ENCODE measurements around the gene MTUS2.

The MTUS2 gene

DNA sequence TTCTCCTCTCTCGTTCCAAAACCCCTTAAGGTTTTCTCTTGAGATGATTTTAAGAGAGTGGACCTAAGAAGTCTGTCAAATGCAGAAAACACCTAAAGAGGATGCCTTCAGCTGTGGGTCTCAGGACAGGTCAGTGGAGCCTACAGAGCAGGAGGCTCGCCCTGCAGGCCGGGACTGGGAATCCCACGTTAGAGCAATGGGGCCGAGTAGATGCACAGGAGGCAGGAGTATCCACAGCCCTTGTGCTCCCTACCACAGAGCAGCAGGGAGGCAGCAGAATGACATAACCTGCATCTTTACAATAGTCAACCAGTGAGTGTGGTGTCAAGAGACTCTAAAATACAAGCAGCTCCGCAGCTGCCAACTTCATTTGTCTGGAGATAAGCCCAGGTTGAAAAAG lies 229.4 kb downstream of the MTUS2 start:
- no CpG with 5 or more reads among the region's 6 CpGs for WGBS (ENCODE audit: insufficient coverage, insufficient read length)
- no peaks in the 10 kb centered on the region for H3K4me1 ChIP-seq (ENCODE audit: control insufficient read depth, insufficient read depth, low read length)
- DNase-seq (ENCODE audit: low read depth, low spot score): no peak
- H3K9me3 ChIP-seq (ENCODE audit: control insufficient read depth, insufficient read depth, low read length): peaks cover 9% of the 10 kb centered on the region
- H3K36me3 ChIP-seq (ENCODE audit: control insufficient read depth, insufficient read depth, low read length): no peaks in the 10 kb centered on the region
- H3K27ac ChIP-seq (ENCODE audit: low read length): no peak overlapping the region
- no peak overlapping the region for H3K4me3 ChIP-seq (ENCODE audit: low read length)
- H3K27me3 ChIP-seq (ENCODE audit: control insufficient read depth, insufficient read depth, low read length): no peaks in the 10 kb centered on the region

GRCh38 chr13:29050719-29051118 lies 230.6 kb downstream of the MTUS2 start:
- no peak for DNase-seq (ENCODE audit: low read depth, low spot score)

GRCh38 chr13:29059800-29060199 lies 239.7 kb downstream of the MTUS2 start:
- Histone ChIP-seq H3K36me3 (ENCODE audit: control insufficient read depth, insufficient read depth, low read length) (no peaks in the 10 kb centered on the region), H3K4me3 (ENCODE audit: low read length) (no peak overlapping the region), H3K27ac (ENCODE audit: low read length) (no peak overlapping the region), H3K9me3 (ENCODE audit: control insufficient read depth, insufficient read depth, low read length) (peaks cover 10% of the 10 kb centered on the region), H3K27me3 (ENCODE audit: control insufficient read depth, insufficient read depth, low read length) (no peaks in the 10 kb centered on the region), H3K4me1 (ENCODE audit: control insufficient read depth, insufficient read depth, low read length) (no peaks in the 10 kb centered on the region)
- WGBS (ENCODE audit: insufficient coverage, insufficient read length): no CpG with 5 or more reads among the region's 2 CpGs
- DNase-seq (ENCODE audit: low read depth, low spot score): no peak

More at GRCh38 chr13:29050719-29051118, 230.6 kb downstream of the MTUS2 start:
- Histone ChIP-seq H3K4me3 (ENCODE audit: low read length) (no peak overlapping the region), H3K27ac (ENCODE audit: low read length) (no peak overlapping the region), H3K36me3 (ENCODE audit: control insufficient read depth, insufficient read depth, low read length) (no peaks in the 10 kb centered on the region), H3K4me1 (ENCODE audit: control insufficient read depth, insufficient read depth, low read length) (no peaks in the 10 kb centered on the region), H3K9me3 (ENCODE audit: control insufficient read depth, insufficient read depth, low read length) (peaks cover 8% of the 10 kb centered on the region), H3K27me3 (ENCODE audit: control insufficient read depth, insufficient read depth, low read length) (no peaks in the 10 kb centered on the region)
- WGBS (ENCODE audit: insufficient coverage, insufficient read length): no CpG with 5 or more reads among the region's 4 CpGs

DNA sequence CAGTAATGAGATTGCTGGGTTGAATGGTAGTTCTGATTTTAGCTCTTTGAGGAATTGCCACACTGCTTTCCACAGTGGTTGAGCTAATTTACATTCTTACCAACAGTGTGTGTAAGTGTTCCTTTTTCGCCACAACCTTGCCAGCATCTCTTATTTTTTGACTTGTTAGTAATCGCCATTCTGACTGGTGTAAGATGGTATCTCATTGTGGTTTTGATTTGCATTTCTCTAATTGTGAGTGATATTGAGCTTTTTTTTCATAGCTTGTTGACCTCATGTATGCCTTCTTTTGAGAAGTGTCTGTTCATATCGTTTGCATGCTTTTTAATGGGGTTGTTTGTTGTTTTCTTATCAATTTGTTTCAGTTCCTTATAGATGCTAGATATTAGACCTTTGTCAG lies 245.0 kb downstream of the MTUS2 start:
- no peaks in the 10 kb centered on the region for H3K36me3 ChIP-seq (ENCODE audit: control insufficient read depth, insufficient read depth, low read length)
- WGBS (ENCODE audit: insufficient coverage, insufficient read length): no CpG with 5 or more reads among the region's 3 CpGs
- H3K9me3 ChIP-seq (ENCODE audit: control insufficient read depth, insufficient read depth, low read length): peaks cover 12% of the 10 kb centered on the region

GRCh38 chr13:29067306-29067945 lies 247.3 kb downstream of the MTUS2 start:
- Histone ChIP-seq H3K36me3 (ENCODE audit: control insufficient read depth, insufficient read depth, low read length) (no peaks in the 10 kb centered on the region), H3K4me1 (ENCODE audit: control insufficient read depth, insufficient read depth, low read length) (no peaks in the 10 kb centered on the region), H3K27ac (ENCODE audit: low read length) (no peak overlapping the region), H3K9me3 (ENCODE audit: control insufficient read depth, insufficient read depth, low read length) (peaks cover 11% of the 10 kb centered on the region), H3K27me3 (ENCODE audit: control insufficient read depth, insufficient read depth, low read length) (no peaks in the 10 kb centered on the region), H3K4me3 (ENCODE audit: low read length) (no peak overlapping the region)
- WGBS (ENCODE audit: insufficient coverage, insufficient read length): 100% methylated on average over 2 of the region's 3 CpGs
- no peak for DNase-seq (ENCODE audit: low read depth, low spot score)

More for the DNA sequence above, 245.0 kb downstream of the MTUS2 start:
- no peak overlapping the region for H3K27ac ChIP-seq (ENCODE audit: low read length)
- no peaks in the 10 kb centered on the region for H3K27me3 ChIP-seq (ENCODE audit: control insufficient read depth, insufficient read depth, low read length)
- H3K4me3 ChIP-seq (ENCODE audit: low read length): no peak overlapping the region
- H3K4me1 ChIP-seq (ENCODE audit: control insufficient read depth, insufficient read depth, low read length): no peaks in the 10 kb centered on the region
- no peak for DNase-seq (ENCODE audit: low read depth, low spot score)

DNA sequence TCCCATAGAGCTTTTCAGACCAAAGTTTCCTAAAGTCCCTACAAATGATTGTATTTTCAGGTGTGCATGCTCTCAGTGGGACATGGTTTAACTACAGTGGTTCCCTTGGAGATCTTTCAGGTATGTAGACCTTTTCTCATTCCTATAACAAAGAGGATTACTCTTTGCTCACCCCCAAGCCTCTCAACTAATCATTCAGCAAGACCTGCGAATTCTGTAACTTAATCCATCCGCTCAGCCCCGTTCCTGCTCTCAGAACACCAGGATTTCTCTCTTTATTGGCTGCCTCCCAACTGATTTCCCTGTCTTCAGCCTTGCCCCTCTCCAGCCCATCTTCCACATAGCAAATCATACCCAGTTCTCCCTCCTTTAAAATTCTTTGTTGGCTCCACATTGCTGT lies 253.6 kb downstream of the MTUS2 start:
- H3K27me3 ChIP-seq (ENCODE audit: control insufficient read depth, insufficient read depth, low read length): no peaks in the 10 kb centered on the region
- H3K9me3 ChIP-seq (ENCODE audit: control insufficient read depth, insufficient read depth, low read length): peaks cover 5% of the 10 kb centered on the region
- no peak overlapping the region for H3K27ac ChIP-seq (ENCODE audit: low read length)
- H3K36me3 ChIP-seq (ENCODE audit: control insufficient read depth, insufficient read depth, low read length): no peaks in the 10 kb centered on the region
- no CpG with 5 or more reads among the region's 3 CpGs for WGBS (ENCODE audit: insufficient coverage, insufficient read length)
- no peak for DNase-seq (ENCODE audit: low read depth, low spot score)
- H3K4me3 ChIP-seq (ENCODE audit: low read length): no peak overlapping the region
- no peaks in the 10 kb centered on the region for H3K4me1 ChIP-seq (ENCODE audit: control insufficient read depth, insufficient read depth, low read length)

- no peak for DNase-seq (ENCODE audit: low read depth, low spot score)
Observed at GRCh38 chr13:29077051-29077813, 257.1 kb downstream of the MTUS2 start.

GRCh38 chr13:29081036-29081435 lies 260.9 kb downstream of the MTUS2 start:
- Histone ChIP-seq H3K4me3 (ENCODE audit: low read length) (no peak overlapping the region), H3K27ac (ENCODE audit: low read length) (no peak overlapping the region), H3K4me1 (ENCODE audit: control insufficient read depth, insufficient read depth, low read length) (no peaks in the 10 kb centered on the region), H3K9me3 (ENCODE audit: control insufficient read depth, insufficient read depth, low read length) (peaks cover 12% of the 10 kb centered on the region), H3K27me3 (ENCODE audit: control insufficient read depth, insufficient read depth, low read length) (no peaks in the 10 kb centered on the region), H3K36me3 (ENCODE audit: control insufficient read depth, insufficient read depth, low read length) (no peaks in the 10 kb centered on the region)
- WGBS (ENCODE audit: insufficient coverage, insufficient read length): no CpG with 5 or more reads among the region's 1 CpG
- DNase-seq (ENCODE audit: low read depth, low spot score): no peak

More at GRCh38 chr13:29077051-29077813, 257.1 kb downstream of the MTUS2 start:
- H3K4me3 ChIP-seq (ENCODE audit: low read length): no peak overlapping the region
- no CpG with 5 or more reads among the region's 3 CpGs for WGBS (ENCODE audit: insufficient coverage, insufficient read length)
- no peak overlapping the region for H3K27ac ChIP-seq (ENCODE audit: low read length)
- H3K36me3 ChIP-seq (ENCODE audit: control insufficient read depth, insufficient read depth, low read length): no peaks in the 10 kb centered on the region
- H3K27me3 ChIP-seq (ENCODE audit: control insufficient read depth, insufficient read depth, low read length): no peaks in the 10 kb centered on the region
- peaks cover 11% of the 10 kb centered on the region for H3K9me3 ChIP-seq (ENCODE audit: control insufficient read depth, insufficient read depth, low read length)
- H3K4me1 ChIP-seq (ENCODE audit: control insufficient read depth, insufficient read depth, low read length): no peaks in the 10 kb centered on the region

DNA sequence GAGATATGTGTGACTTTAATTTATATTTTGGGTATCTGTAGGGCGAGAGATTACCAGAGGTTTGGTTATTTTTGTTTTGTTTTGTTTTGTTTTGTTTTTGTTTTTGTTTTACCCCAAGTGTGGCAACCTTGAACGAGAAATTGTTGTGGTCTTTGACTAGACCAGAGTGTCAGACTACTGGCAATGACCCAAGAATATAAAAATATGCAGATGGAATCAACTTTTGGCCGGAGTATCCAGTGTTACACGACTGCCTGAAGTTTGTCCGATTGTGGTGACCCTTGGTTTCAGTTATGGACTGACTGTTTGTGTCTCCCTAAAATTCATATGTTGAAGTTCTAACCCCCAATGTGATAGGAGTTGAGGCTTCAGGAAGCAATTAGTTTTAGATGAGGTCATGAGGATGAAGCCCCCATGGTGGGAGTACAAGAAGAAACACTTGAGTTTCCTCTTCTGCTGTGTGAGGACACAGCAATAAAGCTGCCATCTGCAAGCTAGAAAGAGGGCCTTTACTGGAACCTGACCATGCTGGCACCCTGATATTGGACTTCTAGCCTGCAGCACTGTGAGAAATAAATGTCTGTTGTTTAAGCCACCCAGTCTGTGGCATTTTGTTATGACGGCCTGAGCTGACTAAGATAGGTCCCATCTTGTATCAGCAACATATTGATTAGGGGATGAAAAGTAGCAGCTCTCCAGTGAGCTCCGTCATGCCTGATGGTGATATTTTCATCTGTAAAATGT lies 261.7 kb downstream of the MTUS2 start:
- Histone ChIP-seq H3K9me3 (ENCODE audit: control insufficient read depth, insufficient read depth, low read length) (peaks cover 12% of the 10 kb centered on the region), H3K27ac (ENCODE audit: low read length) (no peak overlapping the region), H3K4me3 (ENCODE audit: low read length) (no peak overlapping the region), H3K4me1 (ENCODE audit: control insufficient read depth, insufficient read depth, low read length) (no peaks in the 10 kb centered on the region), H3K27me3 (ENCODE audit: control insufficient read depth, insufficient read depth, low read length) (no peaks in the 10 kb centered on the region), H3K36me3 (ENCODE audit: control insufficient read depth, insufficient read depth, low read length) (no peaks in the 10 kb centered on the region)
- DNase-seq (ENCODE audit: low read depth, low spot score): no peak
- WGBS (ENCODE audit: insufficient coverage, insufficient read length): no CpG with 5 or more reads among the region's 7 CpGs

- Histone ChIP-seq H3K9me3 (ENCODE audit: control insufficient read depth, insufficient read depth, low read length) (peaks cover 4% of the 10 kb centered on the region), H3K27ac (ENCODE audit: low read length) (no peak overlapping the region), H3K4me3 (ENCODE audit: low read length) (no peak overlapping the region), H3K27me3 (ENCODE audit: control insufficient read depth, insufficient read depth, low read length) (no peaks in the 10 kb centered on the region), H3K4me1 (ENCODE audit: control insufficient read depth, insufficient read depth, low read length) (no peaks in the 10 kb centered on the region), H3K36me3 (ENCODE audit: control insufficient read depth, insufficient read depth, low read length) (no peaks in the 10 kb centered on the region)
- DNase-seq (ENCODE audit: low read depth, low spot score): no peak
- WGBS (ENCODE audit: insufficient coverage, insufficient read length): no CpG with 5 or more reads among the region's 2 CpGs
Observed at GRCh38 chr13:29099781-29100406, 279.8 kb downstream of the MTUS2 start.
